ENCODE measurements around the gene OR52E2. TPM values are rescaled to one million over a fixed set of nuclear protein-coding genes. Genes with fewer than 3 reads are reported as not detected.

The OR52E2 gene
- total RNA-seq, 2 donors from 2014 or later: not detected

GRCh38 chr11:5043380-5043779, 16.0 kb downstream of the OR52E2 start:
- no peak for TF ChIP-seq CTCF (IDR thresholded peaks at IDR 0.05)
- ATAC-seq (ENCODE audit: insufficient number of reproducible peaks, low FRiP score, low read depth): no peak

GRCh38 chr11:5042091-5042490, 17.3 kb downstream of the OR52E2 start:
- Histone ChIP-seq H3K36me3 (no peaks in the 10 kb centered on the region), H3K27me3 (replicated peaks; ENCODE audit: insufficient read depth) (no peaks in the 10 kb centered on the region), H3K4me3 (no peak overlapping the region), H3K4me1 (ENCODE audit: control insufficient read depth in 1 of 2, low read depth in 2 of 2) (no peaks in the 10 kb centered on the region), H3K27ac (no peak overlapping the region), H3K9me3 (no peaks in the 10 kb centered on the region)
- ATAC-seq (ENCODE audit: insufficient number of reproducible peaks, low FRiP score, low read depth): no peak
- no peak for DNase-seq (ENCODE audit: low spot score)
- no peak for TF ChIP-seq CTCF (IDR thresholded peaks at IDR 0.05)

More at GRCh38 chr11:5043380-5043779, 16.0 kb downstream of the OR52E2 start:
- no peak overlapping the region for H3K4me3 ChIP-seq
- no peaks in the 10 kb centered on the region for H3K9me3 ChIP-seq
- DNase-seq (ENCODE audit: low spot score): no peak
- H3K27ac ChIP-seq: no peak overlapping the region
- H3K4me1 ChIP-seq (ENCODE audit: control insufficient read depth in 1 of 2, low read depth in 2 of 2): no peaks in the 10 kb centered on the region
- no peaks in the 10 kb centered on the region for H3K36me3 ChIP-seq
- no peaks in the 10 kb centered on the region for H3K27me3 ChIP-seq (replicated peaks; ENCODE audit: insufficient read depth)

GRCh38 chr11:5040876-5041275, 18.6 kb downstream of the OR52E2 start:
- DNase-seq (ENCODE audit: low spot score) (no peak), ATAC-seq (ENCODE audit: insufficient number of reproducible peaks, low FRiP score, low read depth) (no peak)
- H3K36me3 ChIP-seq: no peaks in the 10 kb centered on the region
- no peaks in the 10 kb centered on the region for H3K4me1 ChIP-seq (ENCODE audit: control insufficient read depth in 1 of 2, low read depth in 2 of 2)
- H3K4me3 ChIP-seq: no peak overlapping the region
- no peak for TF ChIP-seq CTCF (IDR thresholded peaks at IDR 0.05)
- no peak overlapping the region for H3K27ac ChIP-seq
- H3K27me3 ChIP-seq (replicated peaks; ENCODE audit: insufficient read depth): no peaks in the 10 kb centered on the region
- no peaks in the 10 kb centered on the region for H3K9me3 ChIP-seq

GRCh38 chr11:5038341-5038740, 21.1 kb downstream of the OR52E2 start:
- Histone ChIP-seq H3K9me3 (no peaks in the 10 kb centered on the region), H3K27me3 (replicated peaks; ENCODE audit: insufficient read depth) (no peaks in the 10 kb centered on the region), H3K36me3 (no peaks in the 10 kb centered on the region), H3K4me1 (ENCODE audit: control insufficient read depth in 1 of 2, low read depth in 2 of 2) (no peaks in the 10 kb centered on the region), H3K4me3 (no peak overlapping the region), H3K27ac (no peak overlapping the region)
- DNase-seq (ENCODE audit: low spot score): no peak
- no peak for TF ChIP-seq CTCF (IDR thresholded peaks at IDR 0.05)
- ATAC-seq (ENCODE audit: insufficient number of reproducible peaks, low FRiP score, low read depth): no peak

GRCh38 chr11:5037926-5038325, 21.5 kb downstream of the OR52E2 start:
- no peaks in the 10 kb centered on the region for H3K9me3 ChIP-seq
- DNase-seq (ENCODE audit: low spot score) (no peak), ATAC-seq (ENCODE audit: insufficient number of reproducible peaks, low FRiP score, low read depth) (no peak)
- no peak overlapping the region for H3K27ac ChIP-seq
- TF ChIP-seq CTCF (IDR thresholded peaks at IDR 0.05): no peak
- H3K4me3 ChIP-seq: no peak overlapping the region
- H3K27me3 ChIP-seq (replicated peaks; ENCODE audit: insufficient read depth): no peaks in the 10 kb centered on the region
- no peaks in the 10 kb centered on the region for H3K36me3 ChIP-seq
- H3K4me1 ChIP-seq (ENCODE audit: control insufficient read depth in 1 of 2, low read depth in 2 of 2): no peaks in the 10 kb centered on the region

All from thoracic aorta (tissue), 2 donors.